GM12892 (cell line): Measurements from ENCODE around the gene SEC24C.

Experiments
- POLR2A ChIP-seq: IDR thresholded peaks from 2 replicates; pipeline ENCODE4 v1.6.1; 2011; ENCODE audit warnings: low read depth, low read length, control low read depth
- TAF1 ChIP-seq: IDR thresholded peaks from 2 replicates; pipeline ENCODE4 v1.6.1; 2011; ENCODE audit warnings: low read depth, mild to moderate bottlenecking, control low read depth, low read length, borderline replicate concordance

GRCh38 chr10:73810735-73811465 lies 66.7 kb downstream of the SEC24C start:
- no peak for TF ChIP-seq POLR2A
- TF ChIP-seq TAF1, result no peak
